HG03378 (cell line): ENCODE measurements around the gene KRTAP4-11.
"Not testable (repeated sequence)": the region's sequence is repeated elsewhere in the genome, so short reads cannot be mapped to it uniquely, and the experiment has no call there.

ENCODE experiments used
- ATAC-seq: cut with Tn5 transposase; IDR thresholded peaks from one replicate; pipeline ENCODE4 v1.9.1; 2021; ENCODE audit warnings: mild to moderate bottlenecking, moderate library complexity; ENCODE audit not compliant: unreplicated experiment

Gene KRTAP4-11

GRCh38 chr17:41117846-41118386, at the start of gene KRTAP4-11:
Gene KRTAP4-11 (minus strand): TSS chr17:41118373. CDS start chr17:41118315, 58 bp downstream.
- ATAC-seq: not testable (repeated sequence)

GRCh38 chr17:41167561-41167960, 49.4 kb upstream of the KRTAP4-11 start:
- ATAC-seq: no peak

GRCh38 chr17:41163828-41164227, 45.7 kb upstream of the KRTAP4-11 start:
- no peak for ATAC-seq

GRCh38 chr17:41160648-41161047, 42.5 kb upstream of the KRTAP4-11 start, which contains the start of gene KRTAP4-4:
Gene KRTAP4-4 (minus strand): TSS chr17:41160748. CDS start chr17:41160691, 57 bp downstream.
- ATAC-seq: no peak

- ATAC-seq: not testable (repeated sequence)
These were observed 42.0 kb upstream of the KRTAP4-11 start for GRCh38 chr17:41160190-41160589.

GRCh38 chr17:41153856-41154255, 35.7 kb upstream of the KRTAP4-11 start:
- ATAC-seq: no peak

- ATAC-seq: no peak
These were observed 33.4 kb upstream of the KRTAP4-11 start for GRCh38 chr17:41151525-41151924.

- no peak for ATAC-seq
These were observed 31.9 kb upstream of the KRTAP4-11 start for GRCh38 chr17:41150026-41150425.

- ATAC-seq: no peak
These were observed 31.4 kb upstream of the KRTAP4-11 start, which contains the start of gene KRTAP4-5 for GRCh38 chr17:41149652-41149985. Gene KRTAP4-5 (minus strand): TSS chr17:41149825. CDS start chr17:41149767, 58 bp downstream.

- not testable (repeated sequence) for ATAC-seq
These were observed 30.9 kb upstream of the KRTAP4-11 start for GRCh38 chr17:41148971-41149651.

- no peak for ATAC-seq
These were observed 29.5 kb upstream of the KRTAP4-11 start for GRCh38 chr17:41147531-41148204.

- no peak for ATAC-seq
These were observed 27.1 kb upstream of the KRTAP4-11 start for GRCh38 chr17:41145261-41145660.

- no peak for ATAC-seq
These were observed 26.7 kb upstream of the KRTAP4-11 start for GRCh38 chr17:41144846-41145245.

GRCh38 chr17:41141361-41141760, 23.2 kb upstream of the KRTAP4-11 start:
- ATAC-seq: no peak

GRCh38 chr17:41140360-41141131, 22.4 kb upstream of the KRTAP4-11 start, which contains the start of gene KRTAP4-6:
Gene KRTAP4-6 (minus strand): TSS chr17:41140544. CDS start chr17:41140487, 57 bp downstream.
- no peak for ATAC-seq

GRCh38 chr17:41139865-41140264, 21.7 kb upstream of the KRTAP4-11 start:
- not testable (repeated sequence) for ATAC-seq

- ATAC-seq: no peak
These were observed 15.9 kb upstream of the KRTAP4-11 start for GRCh38 chr17:41133880-41134735.

GRCh38 chr17:41131979-41132378, 13.8 kb upstream of the KRTAP4-11 start:
- no peak for ATAC-seq

GRCh38 chr17:41127371-41127770, 9.2 kb upstream of the KRTAP4-11 start:
- no peak for ATAC-seq

GRCh38 chr17:41126412-41126811, 8.2 kb upstream of the KRTAP4-11 start:
- no peak for ATAC-seq
